HL-60 (cell line): Measurements from ENCODE around the gene TEX22.

Source experiments
- CTCF ChIP-seq: IDR thresholded peaks from one replicate; pipeline ENCODE4 v1.5.1; 2011; ENCODE audit warnings: low read length, control low read depth, inconsistent platforms; ENCODE audit not compliant: insufficient read depth
- POLR2AphosphoS5 ChIP-seq: IDR thresholded peaks from 2 replicates; pipeline ENCODE4 v1.6.1; 2012; ENCODE audit warnings: low read depth

- TF ChIP-seq CTCF (no peak), POLR2AphosphoS5 (no peak)
Observed at GRCh38 chr14:105440992-105441391, 42.7 kb downstream of the TEX22 start.
